Endodermal cell (in vitro differentiated cells): ENCODE measurements around the gene SYCP3. TPM values are rescaled to one million over a fixed set of nuclear protein-coding genes. Genes with fewer than 3 reads are reported as not detected.

Experiments used
- DNase-seq: peaks from one replicate; pipeline ENCODE4 v3.0.0-alpha.2; 2017
- H3K27ac ChIP-seq: 2 replicates; pipeline ENCODE4 v1.5.1; 2013; ENCODE audit warnings: mild to moderate bottlenecking, low read depth, low read length, moderate library complexity
- H3K27me3 ChIP-seq: 2 replicates; pipeline ENCODE4 v1.6.1; 2013; ENCODE audit warnings: mild to moderate bottlenecking, low read length, moderate library complexity; ENCODE audit not compliant: insufficient read depth, control insufficient read depth, poor library complexity, severe bottlenecking
- H3K36me3 ChIP-seq: 2 replicates; pipeline ENCODE4 v1.7.0; 2013; ENCODE audit warnings: mild to moderate bottlenecking, low read length, moderate library complexity; ENCODE audit not compliant: control insufficient read depth, insufficient read depth
- H3K4me1 ChIP-seq: one replicate; pipeline ENCODE4 v1.7.0; 2013; ENCODE audit warnings: low read length; ENCODE audit not compliant: control insufficient read depth, insufficient read depth
- H3K4me3 ChIP-seq: 2 replicates; pipeline ENCODE4 v1.5.1; 2013; ENCODE audit warnings: mild to moderate bottlenecking, low read length, moderate library complexity
- H3K9ac ChIP-seq: 2 replicates; pipeline ENCODE4 v1.6.1; 2013; ENCODE audit warnings: mild to moderate bottlenecking, low read length, moderate library complexity; ENCODE audit not compliant: poor library complexity, severe bottlenecking; ENCODE audit errors: extremely low read depth
- H3K9me3 ChIP-seq: 2 replicates; pipeline ENCODE4 v1.6.1; 2013; ENCODE audit warnings: mild to moderate bottlenecking, low read length, moderate library complexity; ENCODE audit not compliant: control insufficient read depth
- H3K27ac Mint-ChIP-seq: 2 replicates; pipeline ENCODE4 v1.8.0; 2020; ENCODE audit warnings: mixed read lengths
- H3K27me3 Mint-ChIP-seq: 2 replicates; pipeline ENCODE4 v1.8.0; 2021; ENCODE audit warnings: mild to moderate bottlenecking, mixed read lengths; ENCODE audit not compliant: insufficient read depth
- H3K36me3 Mint-ChIP-seq: 2 replicates; pipeline ENCODE4 v1.8.0; 2020; ENCODE audit warnings: low read depth, mixed read lengths
- H3K4me1 Mint-ChIP-seq: 2 replicates; pipeline ENCODE4 v1.8.0; 2020; ENCODE audit warnings: mixed read lengths
- H3K4me3 Mint-ChIP-seq: 2 replicates; pipeline ENCODE4 v1.8.0; 2020; ENCODE audit warnings: mild to moderate bottlenecking, moderate library complexity, mixed read lengths
- H3K9me3 Mint-ChIP-seq: 2 replicates; pipeline ENCODE4 v1.8.0; 2020; ENCODE audit warnings: mild to moderate bottlenecking, mixed read lengths
- CTCF ChIP-seq: fragments of 200-600 bp; sonication (generic); conservative IDR thresholded peaks from 2 replicates; pipeline ENCODE4 v1.5.0; 2021; ENCODE audit warnings: antibody characterized with exemption, mild to moderate bottlenecking
- WGBS, 2 experiments: methylation state at CpG; one replicate each; pipeline versions ENCODE4 v1.1.5 to v1.1.7; 2013; ENCODE audit warnings: missing lambda C conversion rate in 2 of 2, mixed read lengths in 1 of 2; ENCODE audit not compliant: insufficient coverage in 1 of 2, insufficient read length in 1 of 2; 5-methylcytosine and 5-hydroxymethylcytosine counted together
- total RNA-seq, 2 donors: library from RNA; stranded (reverse); fragmentation: NEBNext Ultra II Directional in 1 of 2; extraction: Animal tissue kit (Norgen Biotek cat#: 25700) in 1 of 2; gene quantifications; 2 replicates in 1 of 2; 3 replicates in 1 of 2; pipeline ENCODE4 v1.2.1, GENCODE V29; 2021

The SYCP3 gene
- total RNA-seq, 2 donors from 2014 or later = not detected

GRCh38 chr12:101775816-101776215 lies 36.6 kb upstream of the SYCP3 start:
- Mint-ChIP-seq H3K36me3 (peaks cover 13% of the 10 kb centered on the region), H3K27me3 (no peaks in the 10 kb centered on the region), H3K4me3 (no peak overlapping the region), H3K4me1 (no peaks in the 10 kb centered on the region), H3K27ac (no peak overlapping the region), H3K9me3 (no peaks in the 10 kb centered on the region)
- no peaks in the 10 kb centered on the region for H3K27me3 ChIP-seq
- no peak overlapping the region for H3K9ac ChIP-seq
- WGBS, 2 experiments = 77% methylated on average over 2 of the region's 2 CpGs; no CpG with 5 or more reads in 1 of the 2 experiments
- H3K4me1 ChIP-seq = no peaks in the 10 kb centered on the region
- peaks cover 7% of the 10 kb centered on the region for H3K36me3 ChIP-seq
- no peak overlapping the region for H3K4me3 ChIP-seq
- no peak for TF ChIP-seq CTCF
- no peak overlapping the region for H3K27ac ChIP-seq
- no peak for DNase-seq
- H3K9me3 ChIP-seq = no peaks in the 10 kb centered on the region

GRCh38 chr12:101773650-101774162 lies 34.4 kb upstream of the SYCP3 start:
- Histone ChIP-seq H3K9ac (no peak overlapping the region), H3K4me1 (no peaks in the 10 kb centered on the region), H3K36me3 (peaks cover 8% of the 10 kb centered on the region), H3K9me3 (no peaks in the 10 kb centered on the region), H3K27me3 (no peaks in the 10 kb centered on the region), H3K27ac (no peak overlapping the region), H3K4me3 (no peak overlapping the region)
- no peaks in the 10 kb centered on the region for H3K27me3 Mint-ChIP-seq
- peaks cover 18% of the 10 kb centered on the region for H3K36me3 Mint-ChIP-seq
- no peaks in the 10 kb centered on the region for H3K9me3 Mint-ChIP-seq
- no peak overlapping the region for H3K4me3 Mint-ChIP-seq
- 20 to 55% methylated on average over 1 to 2 of the region's 2 CpGs for WGBS, 2 experiments
- DNase-seq = peak; percentile 86
- peak; percentile 96 for TF ChIP-seq CTCF
- H3K27ac Mint-ChIP-seq = no peak overlapping the region
- H3K4me1 Mint-ChIP-seq = peaks cover 4% of the 10 kb centered on the region

- Mint-ChIP-seq H3K9me3 (no peaks in the 10 kb centered on the region), H3K27me3 (no peaks in the 10 kb centered on the region), H3K27ac (no peak overlapping the region), H3K4me1 (peaks cover 6% of the 10 kb centered on the region), H3K4me3 (no peak overlapping the region), H3K36me3 (peaks cover 27% of the 10 kb centered on the region)
- no peak overlapping the region for H3K27ac ChIP-seq
- no peak overlapping the region for H3K9ac ChIP-seq
- H3K9me3 ChIP-seq = no peaks in the 10 kb centered on the region
- TF ChIP-seq CTCF = no peak
- no peaks in the 10 kb centered on the region for H3K27me3 ChIP-seq
- WGBS, 2 experiments = 91% methylated on average over 4 to 5 of the region's 5 CpGs
- no peaks in the 10 kb centered on the region for H3K4me1 ChIP-seq
- peaks cover 8% of the 10 kb centered on the region for H3K36me3 ChIP-seq
- H3K4me3 ChIP-seq = no peak overlapping the region
- no peak for DNase-seq
Measured at GRCh38 chr12:101772012-101772775, 32.9 kb upstream of the SYCP3 start.
